Naive thymus-derived CD4-positive, alpha-beta T cell (primary cell): ENCODE results near the gene ARHGEF19. TPM values are rescaled to one million over a fixed set of nuclear protein-coding genes. Genes with fewer than 3 reads are reported as not detected.
"Not testable (repeated sequence)": the region's sequence is repeated elsewhere in the genome, so short reads cannot be mapped to it uniquely, and the experiment has no call there.

ENCODE experiments used
- ATAC-seq: fragments of 150-1000 bp; cut with Tn5 transposase; 2 replicates; pipeline ENCODE4 v1.10.0; 2021; ENCODE audit warnings: mild to moderate bottlenecking, moderate library complexity
- CTCF ChIA-PET: fragments of 350-600 bp; sonication (Branson Sonifier 250); formaldehyde crosslinking; loops from one replicate; lab custom pipeline; 2021; ENCODE audit warnings: antibody characterized with exemption; lab: Charles Lee
- POLR2A ChIA-PET: fragments of 350-600 bp; sonication (Branson Sonifier 250); formaldehyde crosslinking; loops from one replicate; lab custom pipeline; 2021; ENCODE audit warnings: antibody characterized with exemption, inconsistent platforms; lab: Charles Lee
- DNase-seq, 9 donors: peaks; one replicate each; pipeline versions ENCODE4 v3.0.0 to v3.0.0-alpha.2; 2020 to 2022; ENCODE audit warnings: mixed read lengths in 1 of 9
- H3K27ac ChIP-seq: one replicate; pipeline ENCODE4 v1.7.0; 2013; ENCODE audit warnings: mild to moderate bottlenecking, low read depth, low read length, moderate library complexity
- H3K27me3 ChIP-seq, 2 donors: one replicate each; pipeline ENCODE4 v1.7.0; 2013; ENCODE audit warnings: low read length in 2 of 2, mild to moderate bottlenecking in 2 of 2, moderate library complexity in 2 of 2; ENCODE audit not compliant: control insufficient read depth in 2 of 2, insufficient read depth in 2 of 2
- H3K36me3 ChIP-seq, 3 experiments: 1 replicate in 2 of 3; 2 replicates in 1 of 3; pipeline ENCODE4 v1.7.0; 2013; ENCODE audit warnings: low read length in 3 of 3, mild to moderate bottlenecking in 3 of 3, moderate library complexity in 1 of 3; ENCODE audit not compliant: insufficient read depth in 3 of 3, control insufficient read depth in 2 of 3
- H3K4me1 ChIP-seq, 2 donors: one replicate each; pipeline ENCODE4 v1.7.0; 2013; ENCODE audit warnings: low read length in 2 of 2, mild to moderate bottlenecking in 2 of 2, moderate library complexity in 1 of 2; ENCODE audit not compliant: control insufficient read depth in 2 of 2, insufficient read depth in 2 of 2
- H3K4me3 ChIP-seq: 2 replicates; pipeline ENCODE4 v1.7.0; 2013; ENCODE audit warnings: mild to moderate bottlenecking, low read length
- H3K9me3 ChIP-seq, 3 experiments: 1 replicate in 2 of 3; 2 replicates in 1 of 3; pipeline ENCODE4 v1.7.0; 2013; ENCODE audit warnings: low read length in 3 of 3; ENCODE audit not compliant: control insufficient read depth in 2 of 3
- H3K27ac Mint-ChIP-seq, 9 donors: one replicate each; pipeline ENCODE4 v1.8.0; 2020 to 2022; ENCODE audit warnings: mixed read lengths in 9 of 9, mild to moderate bottlenecking in 8 of 9, moderate library complexity in 5 of 9, inconsistent platforms in 2 of 9
- H3K27me3 Mint-ChIP-seq, 5 donors: one replicate each; pipeline ENCODE4 v1.8.0; 2021 to 2022; ENCODE audit warnings: mixed read lengths in 5 of 5, mild to moderate bottlenecking in 1 of 5
- H3K36me3 Mint-ChIP-seq, 5 donors: one replicate each; pipeline ENCODE4 v1.8.0; 2020 to 2022; ENCODE audit warnings: mixed read lengths in 5 of 5, mild to moderate bottlenecking in 3 of 5, inconsistent platforms in 1 of 5
- H3K4me1 Mint-ChIP-seq, 7 donors: one replicate each; pipeline ENCODE4 v1.8.0; 2020 to 2022; ENCODE audit warnings: mixed read lengths in 7 of 7, mild to moderate bottlenecking in 3 of 7, inconsistent platforms in 1 of 7
- H3K4me3 Mint-ChIP-seq, 10 donors: one replicate each; pipeline ENCODE4 v1.8.0; 2020 to 2022; ENCODE audit warnings: mild to moderate bottlenecking in 10 of 10, mixed read lengths in 10 of 10, moderate library complexity in 6 of 10, inconsistent platforms in 2 of 10
- H3K9me3 Mint-ChIP-seq, 11 donors: one replicate each; pipeline ENCODE4 v1.8.0; 2020 to 2022; ENCODE audit warnings: mixed read lengths in 11 of 11, mild to moderate bottlenecking in 4 of 11, inconsistent platforms in 1 of 11, moderate library complexity in 1 of 11
- intact Hi-C, 2 donors: fragments of 100-400 bp; cut with micrococcal nuclease; formaldehyde crosslinking; loops; one replicate each; pipeline ENCODE4 v1.15.1; 2023
- polyA plus RNA-seq, 2 donors: library from polyadenylated mRNA; unstranded; fragments of 300-500 nt; fragmentation: Illumina TruSeq; gene quantifications; one replicate each; pipeline ENCODE4 v1.2.3, GENCODE V29; 2021
- total RNA-seq, 6 experiments: library from RNA in 5 of 6; stranded (reverse) in 5 of 6; gene quantifications; 1 replicate in 5 of 6; 2 replicates in 1 of 6; pipeline ENCODE4 v1.2.3 and lab custom pipeline; 2021 to 2026

Gene ARHGEF19
- total and polyA plus RNA-seq, 7 experiments from 2014 or later: 5.1 to 12.4 (median 9.1) TPM

GRCh38 chr1:16249596-16250241 is 37.3 kb upstream of the ARHGEF19 start:
- H3K9me3 ChIP-seq: no peaks in the 10 kb centered on the region
- peaks cover 0 to 61% (median 3%) of the 10 kb centered on the region in 3 experiments for H3K36me3 ChIP-seq
- peak overlapping the region; percentile 56 for H3K27ac ChIP-seq
- no peak overlapping the region for H3K4me3 ChIP-seq
- ChIA-PET CTCF (no interaction called here), POLR2A (no interaction called here)
- peaks cover 12 to 41% (median 20%) of the 10 kb centered on the region in 7 donors for H3K4me1 Mint-ChIP-seq
- DNase-seq: no peak
- no peaks in the 10 kb centered on the region for H3K27me3 Mint-ChIP-seq
- ATAC-seq: no peak
- H3K36me3 Mint-ChIP-seq: peaks cover 0 to 17% (median 12%) of the 10 kb centered on the region in 5 donors
- H3K4me1 ChIP-seq: peaks cover 0 to 5% of the 10 kb centered on the region in 2 donors
- peak overlapping the region in 1 of 10 donors; percentile 20 for H3K4me3 Mint-ChIP-seq
- H3K9me3 Mint-ChIP-seq: no peaks in the 10 kb centered on the region
- peak overlapping the region in 7 of 9 donors; percentile 49 to 86 (median 76) for H3K27ac Mint-ChIP-seq
- intact Hi-C loops: no loop called here
- no peaks in the 10 kb centered on the region for H3K27me3 ChIP-seq

DNA sequence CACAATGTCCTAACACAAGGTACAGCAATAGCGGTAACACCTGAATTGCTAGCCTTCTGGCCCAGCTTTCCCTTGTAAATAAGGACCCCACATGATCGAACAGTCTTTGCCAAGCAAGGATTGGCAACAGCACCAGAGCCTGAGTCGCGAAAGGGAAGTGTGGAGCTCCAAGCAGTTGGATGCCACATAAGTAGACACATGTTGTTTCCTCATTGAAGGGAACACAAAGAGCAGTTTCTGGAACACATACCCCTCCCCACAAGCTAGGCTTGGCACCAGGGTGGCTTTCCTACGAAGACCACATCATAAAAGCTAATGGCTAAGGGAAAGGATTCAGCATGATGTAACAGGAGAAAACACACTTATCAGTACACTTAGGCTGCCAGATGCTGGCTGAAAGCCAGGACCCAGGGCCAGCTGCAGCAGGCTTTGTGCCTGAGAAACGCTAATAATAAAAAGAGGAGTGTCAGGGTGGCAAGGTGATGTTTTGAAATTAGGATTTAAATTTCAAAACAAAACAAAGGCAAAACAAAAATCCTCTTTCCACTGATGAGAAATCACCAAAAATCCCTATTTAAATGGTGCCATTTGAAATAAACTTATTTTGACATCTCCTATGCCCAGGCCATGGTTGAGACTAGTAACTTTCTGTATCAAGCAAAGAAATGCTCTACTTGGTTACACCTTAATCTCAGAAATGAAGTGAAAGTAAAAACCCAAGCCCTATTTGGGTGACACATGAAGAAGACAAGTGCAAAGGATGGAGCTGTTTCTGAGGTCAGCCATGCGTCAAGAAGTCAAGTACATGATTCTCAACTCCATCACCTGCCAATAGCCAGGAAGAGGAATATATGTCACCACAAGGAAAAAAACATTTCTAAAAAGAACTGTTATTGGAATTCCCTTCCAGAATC is 36.4 kb upstream of the ARHGEF19 start:
- DNase-seq (no peak), ATAC-seq (no peak)
- Mint-ChIP-seq H3K9me3 (no peaks in the 10 kb centered on the region), H3K36me3 (peaks cover 0 to 12% (median 7%) of the 10 kb centered on the region in 5 donors), H3K27me3 (no peaks in the 10 kb centered on the region), H3K4me3 (peak overlapping the region in 2 of 10 donors; percentile 24 to 32), H3K27ac (peak overlapping the region in 8 of 9 donors; percentile 49 to 86 (median 74)), H3K4me1 (peaks cover 15 to 42% (median 25%) of the 10 kb centered on the region in 7 donors)
- Histone ChIP-seq H3K27me3 (no peaks in the 10 kb centered on the region), H3K9me3 (no peaks in the 10 kb centered on the region), H3K4me3 (no peak overlapping the region), H3K4me1 (peaks cover 4 to 5% of the 10 kb centered on the region in 2 donors), H3K36me3 (peaks cover 0 to 52% (median 0%) of the 10 kb centered on the region in 3 experiments), H3K27ac (peak overlapping the region; percentile 56)
- ChIA-PET CTCF (interaction anchor here (0.5 to 1.1 kb wide), 3 partner anchors 44 to 180 kb away, joined by 3 to 4 read pairs (median 3); no protein-coding TSS in a partner anchor), POLR2A (interaction anchor here (0.8 to 1.1 kb wide), 3 partner anchors 11 to 79 kb away, joined by 3 read pairs; partner anchors contain the start of gene CPLANE2)
- intact Hi-C loops: no loop called here

DNA sequence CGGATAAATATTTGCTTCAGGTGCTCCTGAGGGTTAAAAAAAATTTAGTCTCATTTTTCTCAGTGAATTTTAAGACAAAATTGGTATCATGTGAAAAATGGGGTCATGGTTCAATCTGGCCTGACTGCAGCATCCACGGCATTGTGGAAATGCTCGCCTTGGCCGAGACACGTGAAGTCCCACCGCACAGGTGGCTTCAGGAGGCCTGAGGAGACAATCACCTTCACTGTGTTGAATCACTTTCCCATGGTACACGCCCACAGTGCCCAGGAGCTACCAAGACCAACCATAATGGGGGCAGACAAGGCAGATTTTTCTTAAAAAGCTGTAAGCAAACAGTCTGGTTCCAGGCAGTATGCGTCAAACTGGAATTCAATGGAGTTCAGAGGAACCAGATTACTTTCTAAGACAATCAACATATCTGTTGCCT is 35.6 kb upstream of the ARHGEF19 start:
- DNase-seq: no peak
- ChIA-PET POLR2A (interaction anchor here (1.1 kb wide), 1 partner anchor 43 kb away, joined by 3 read pairs; no protein-coding TSS in a partner anchor), CTCF (interaction anchor here (0.5 to 1.1 kb wide), 5 partner anchors 43 to 670 kb away, joined by 3 to 4 read pairs (median 3); no protein-coding TSS in a partner anchor)
- no peak overlapping the region for H3K4me3 Mint-ChIP-seq
- H3K9me3 Mint-ChIP-seq: no peaks in the 10 kb centered on the region
- peaks cover 5% of the 10 kb centered on the region in 2 donors for H3K4me1 ChIP-seq
- H3K27me3 Mint-ChIP-seq: no peaks in the 10 kb centered on the region
- peaks cover 0 to 12% (median 7%) of the 10 kb centered on the region in 5 donors for H3K36me3 Mint-ChIP-seq
- peaks cover 15 to 42% (median 25%) of the 10 kb centered on the region in 7 donors for H3K4me1 Mint-ChIP-seq
- ATAC-seq: no peak
- H3K9me3 ChIP-seq: no peaks in the 10 kb centered on the region
- no peaks in the 10 kb centered on the region for H3K27me3 ChIP-seq
- H3K27ac ChIP-seq: peak overlapping the region; percentile 56
- intact Hi-C loops: no loop called here
- no peak overlapping the region for H3K4me3 ChIP-seq
- H3K36me3 ChIP-seq: peaks cover 0 to 45% (median 0%) of the 10 kb centered on the region in 3 experiments
- peak overlapping the region in 7 of 9 donors; percentile 8 to 76 (median 49) for H3K27ac Mint-ChIP-seq

GRCh38 chr1:16247441-16247840 is 35.0 kb upstream of the ARHGEF19 start:
- H3K4me1 Mint-ChIP-seq: peaks cover 15 to 40% (median 25%) of the 10 kb centered on the region in 7 donors
- H3K9me3 ChIP-seq: no peaks in the 10 kb centered on the region
- peak overlapping the region in 6 of 9 donors; percentile 13 to 80 (median 44) for H3K27ac Mint-ChIP-seq
- H3K36me3 Mint-ChIP-seq: peaks cover 0 to 9% (median 3%) of the 10 kb centered on the region in 5 donors
- POLR2A ChIA-PET: interaction anchor here (1.1 kb wide), 1 partner anchor 42 kb away, joined by 3 read pairs; no protein-coding TSS in a partner anchor
- intact Hi-C loops: no loop called here
- peaks cover 5% of the 10 kb centered on the region in 2 donors for H3K4me1 ChIP-seq
- ATAC-seq (no peak), DNase-seq (no peak)
- H3K4me3 ChIP-seq: no peak overlapping the region
- no peak overlapping the region for H3K4me3 Mint-ChIP-seq
- H3K27ac ChIP-seq: no peak overlapping the region
- CTCF ChIA-PET: interaction anchor here (0.5 to 1.1 kb wide), 4 partner anchors 43 to 182 kb away, joined by 3 to 5 read pairs (median 4); no protein-coding TSS in a partner anchor
- H3K36me3 ChIP-seq: peaks cover 0 to 40% (median 0%) of the 10 kb centered on the region in 3 experiments
- no peaks in the 10 kb centered on the region for H3K27me3 Mint-ChIP-seq
- H3K9me3 Mint-ChIP-seq: no peaks in the 10 kb centered on the region
- no peaks in the 10 kb centered on the region for H3K27me3 ChIP-seq

GRCh38 chr1:16246961-16247360 is 34.5 kb upstream of the ARHGEF19 start:
- no peaks in the 10 kb centered on the region for H3K9me3 Mint-ChIP-seq
- POLR2A ChIA-PET: no interaction called here
- H3K4me1 Mint-ChIP-seq: peaks cover 15 to 38% (median 25%) of the 10 kb centered on the region in 7 donors
- CTCF ChIA-PET: interaction anchor here (0.5 to 1.1 kb wide), 3 partner anchors 70 to 181 kb away, joined by 3 to 5 read pairs (median 4); no protein-coding TSS in a partner anchor
- H3K4me3 Mint-ChIP-seq: no peak overlapping the region
- Histone ChIP-seq H3K9me3 (no peaks in the 10 kb centered on the region), H3K4me1 (peaks cover 5% of the 10 kb centered on the region in 2 donors), H3K4me3 (no peak overlapping the region), H3K27me3 (no peaks in the 10 kb centered on the region), H3K27ac (no peak overlapping the region), H3K36me3 (peaks cover 0 to 36% (median 0%) of the 10 kb centered on the region in 3 experiments)
- intact Hi-C loops: no loop called here
- no peak for ATAC-seq
- DNase-seq: no peak
- H3K27me3 Mint-ChIP-seq: no peaks in the 10 kb centered on the region
- peaks cover 0 to 6% (median 0%) of the 10 kb centered on the region in 5 donors for H3K36me3 Mint-ChIP-seq
- H3K27ac Mint-ChIP-seq: peak overlapping the region in 2 of 9 donors; percentile 13 to 36

DNA sequence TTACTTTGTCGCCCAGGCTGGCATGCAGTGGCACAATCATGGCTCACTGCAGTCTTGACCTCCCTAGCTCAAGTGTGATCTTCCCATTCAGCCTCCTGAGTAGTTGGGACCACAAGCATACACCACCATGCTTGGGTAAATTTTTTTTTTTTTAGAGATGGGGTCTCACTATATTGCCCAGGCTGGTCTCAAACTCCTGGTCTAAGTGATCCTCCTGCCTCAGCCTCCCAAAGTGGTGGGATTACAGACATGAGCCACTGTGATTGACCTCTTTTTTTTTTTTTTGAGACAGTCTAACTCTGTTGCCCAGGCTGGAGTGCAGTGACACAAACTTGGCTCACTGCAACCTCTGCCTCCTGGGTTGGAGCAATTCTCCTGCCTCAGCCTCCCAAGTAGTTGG is 33.8 kb upstream of the ARHGEF19 start:
- H3K27me3 ChIP-seq, POLR2A ChIA-PET, H3K9me3 ChIP-seq, H3K4me1 ChIP-seq, ATAC-seq, H3K4me3 Mint-ChIP-seq, H3K27ac ChIP-seq, intact Hi-C loops, H3K9me3 Mint-ChIP-seq, H3K36me3 Mint-ChIP-seq, H3K27me3 Mint-ChIP-seq, DNase-seq, H3K4me3 ChIP-seq: not testable (repeated sequence)
- H3K36me3 ChIP-seq: peaks cover 0 to 28% (median 0%) of the 10 kb centered on the region in 3 experiments
- H3K4me1 Mint-ChIP-seq: peaks cover 13 to 34% (median 25%) of the 10 kb centered on the region in 7 donors
- CTCF ChIA-PET: interaction anchor here (0.7 to 0.8 kb wide), 2 partner anchors 50 to 60 kb away, joined by 3 to 5 read pairs; no protein-coding TSS in a partner anchor
- peak overlapping the region in 1 of 9 donors; percentile 17 for H3K27ac Mint-ChIP-seq
